ENCODE data around the gene F10. TPM values are rescaled to one million over a fixed set of nuclear protein-coding genes. Genes with fewer than 3 reads are reported as not detected.

F10 gene
- total RNA-seq, 1 donor from 2014 or later, result 21.4 TPM

Small RNAs within 50 kb of the gene (small RNA-seq; reads per million reads assigned to genes)
- gene AL137002.1 (ENCODE audit: low replicate concordance), result not detected

Other genes starting within 250 kb of the F10 start
- gene MCF2L, start 153.6 kb upstream of the F10 start, total RNA-seq, result 60.7 TPM
- 1.6 TPM for gene F7, start 17.0 kb upstream of the F10 start, total RNA-seq
- not detected for gene PROZ, start 35.8 kb downstream of the F10 start, total RNA-seq
- gene PCID2, start 85.9 kb downstream of the F10 start, total RNA-seq, result 55.2 TPM
- 198 TPM for gene CUL4A, start 86.8 kb downstream of the F10 start, total RNA-seq
- gene LAMP1, start 174.4 kb downstream of the F10 start, total RNA-seq, result 70.3 TPM
- 7.8 TPM for gene GRTP1, start 241.3 kb downstream of the F10 start, total RNA-seq

Data from tongue (tissue), 2 donors.